ENCODE measurements around the gene ABCG1.
A peak's percentile ranks its signal among the peaks of the same experiment; 100 is the strongest.

The ABCG1 gene

GRCh38 chr21:42337276-42337675, 118.3 kb downstream of the ABCG1 start:
- DNase-seq, result no peak

- peak; percentile 78 for DNase-seq
Measured at GRCh38 chr21:42337830-42338728, 119.1 kb downstream of the ABCG1 start.

- no peak for DNase-seq
Measured at GRCh38 chr21:42338729-42339715, 120.1 kb downstream of the ABCG1 start.

- DNase-seq, result no peak
Measured at GRCh38 chr21:42340187-42341050, 121.5 kb downstream of the ABCG1 start.

GRCh38 chr21:42341776-42342542, 123.0 kb downstream of the ABCG1 start:
- no peak for DNase-seq

- no peak for DNase-seq
Measured at GRCh38 chr21:42343101-42343500, 124.2 kb downstream of the ABCG1 start.

- DNase-seq, result no peak
Measured at GRCh38 chr21:42343556-42343955, 124.6 kb downstream of the ABCG1 start.

GRCh38 chr21:42343963-42344510, 125.1 kb downstream of the ABCG1 start:
- DNase-seq, result no peak

GRCh38 chr21:42344631-42345030, 125.7 kb downstream of the ABCG1 start:
- DNase-seq, result no peak

- DNase-seq, result no peak
Measured at GRCh38 chr21:42346441-42346840, 127.5 kb downstream of the ABCG1 start.

Measured in CD4-positive, alpha-beta T cell treated with Interleukin-4 for 4 hours (primary cell).